ENCODE results near the gene SCARF2.

- no peak for TF ChIP-seq POLR2AphosphoS5 (IDR thresholded peaks at IDR 0.05)
- no peak for TF ChIP-seq CTCF (IDR thresholded peaks at IDR 0.05)
Measured at GRCh38 chr22:20405291-20405930, 32.2 kb downstream of the SCARF2 start.
